ENCODE data around the gene F12.
A peak's percentile ranks its signal among the peaks of the same experiment; 100 is the strongest.
"Not testable (repeated sequence)": the region's sequence is repeated elsewhere in the genome, so short reads cannot be mapped to it uniquely, and the experiment has no call there.

Gene F12

DNA sequence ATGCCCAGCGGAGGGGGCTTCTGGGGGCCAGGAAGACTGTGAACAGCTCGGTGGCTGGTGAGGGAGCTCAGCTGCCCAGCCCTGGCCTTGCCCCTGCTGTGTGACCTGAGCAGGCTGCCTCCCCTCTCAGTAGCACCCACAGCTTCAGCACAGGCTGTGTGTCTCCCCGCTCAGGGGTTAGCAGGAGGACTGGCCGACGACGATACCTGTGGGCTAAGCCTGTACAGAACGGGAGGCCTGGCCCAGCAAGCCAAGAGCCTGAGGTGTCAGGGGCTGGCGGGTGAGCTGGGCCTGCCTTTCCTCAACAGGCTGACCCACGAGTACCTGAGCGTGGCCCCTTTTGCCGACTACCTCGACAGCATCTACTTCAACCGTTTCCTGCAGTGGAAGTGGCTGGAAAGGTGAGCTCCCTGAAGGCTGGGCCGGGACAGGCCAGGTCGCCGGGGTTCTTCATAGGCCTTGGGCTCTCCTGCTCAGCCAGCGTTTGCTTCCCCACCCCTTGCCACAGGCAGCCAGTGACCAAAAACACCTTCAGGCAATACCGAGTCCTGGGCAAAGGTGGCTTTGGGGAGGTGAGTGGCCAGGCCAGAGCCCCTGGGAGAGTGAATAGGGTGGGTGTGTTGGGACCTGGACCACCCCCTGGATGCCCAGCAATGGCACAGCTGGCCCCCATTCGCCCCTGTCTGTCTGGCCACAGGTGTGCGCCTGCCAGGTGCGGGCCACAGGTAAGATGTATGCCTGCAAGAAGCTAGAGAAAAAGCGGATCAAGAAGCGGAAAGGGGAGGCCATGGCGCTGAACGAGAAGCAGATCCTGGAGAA is 23.7 kb upstream of the F12 start:
- DNase-seq (ENCODE audit: extremely low read depth in 1 of 2, low read depth in 1 of 2) = no peak

- DNase-seq (ENCODE audit: extremely low read depth in 1 of 2, low read depth in 1 of 2) = no peak
Observed at GRCh38 chr5:177432143-177432838, 22.9 kb upstream of the F12 start.

GRCh38 chr5:177431317-177432142 is 22.2 kb upstream of the F12 start:
- peak in 1 of 2 donors; percentile 44 for DNase-seq (ENCODE audit: extremely low read depth in 1 of 2, low read depth in 1 of 2)

DNA sequence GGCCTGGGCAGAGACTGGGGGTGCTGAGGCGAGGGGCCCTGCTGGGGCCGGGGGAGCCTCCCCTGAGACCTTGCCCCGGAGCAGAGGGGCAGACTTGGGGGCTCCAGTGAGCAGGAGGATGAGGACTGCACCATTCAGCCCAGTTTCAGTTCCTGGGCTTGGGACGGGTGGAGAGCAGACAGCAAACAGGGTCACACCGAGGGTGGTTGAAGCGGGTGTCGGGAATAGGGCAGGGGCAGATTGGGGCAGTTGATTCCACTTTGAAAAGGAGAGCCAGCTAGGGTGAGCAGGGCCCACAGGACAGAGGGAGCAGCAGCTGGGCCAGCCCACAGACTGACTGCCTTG is 21.6 kb upstream of the F12 start:
- no peak for DNase-seq (ENCODE audit: extremely low read depth in 1 of 2, low read depth in 1 of 2)

- DNase-seq (ENCODE audit: extremely low read depth in 1 of 2, low read depth in 1 of 2) = no peak
Observed at GRCh38 chr5:177430140-177430951, 21.0 kb upstream of the F12 start.

DNA sequence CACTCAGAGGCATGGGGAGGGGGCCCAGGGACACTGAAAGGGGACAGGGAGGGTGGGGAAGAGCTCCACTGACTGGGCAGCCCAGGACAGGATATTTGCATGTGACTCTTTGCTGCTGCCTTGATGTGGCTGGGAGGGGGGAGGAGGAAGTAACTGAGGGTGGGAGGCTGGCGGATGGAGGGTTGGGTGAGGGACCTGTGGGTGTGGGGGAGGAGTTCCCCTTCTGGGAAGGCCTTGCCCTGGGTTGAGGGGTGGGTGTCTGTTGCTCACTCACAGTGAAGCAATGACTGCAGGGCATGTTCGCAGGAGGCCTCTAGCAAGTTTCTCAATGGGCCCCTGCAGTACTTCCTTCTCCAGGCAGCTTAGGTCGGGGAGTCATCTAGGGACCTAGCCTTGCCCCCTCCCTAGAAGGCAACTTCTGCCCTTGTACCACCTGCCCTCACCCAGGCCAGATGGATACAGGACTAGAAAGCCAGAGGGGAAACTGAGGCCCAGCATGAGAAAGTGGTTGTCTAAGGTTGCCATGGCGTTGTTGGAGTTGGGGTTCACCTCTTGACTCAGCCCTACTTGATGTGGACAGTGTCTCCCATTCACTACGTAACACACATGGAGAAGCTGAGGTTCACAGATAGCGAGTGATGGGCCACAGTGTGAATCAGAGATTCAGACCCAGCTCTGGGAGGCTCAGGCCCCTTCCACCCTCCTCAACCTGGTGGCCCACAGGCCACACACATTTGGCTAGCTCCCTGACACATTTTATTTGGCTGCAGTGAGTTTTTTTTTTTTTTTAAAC is 20.1 kb upstream of the F12 start:
- DNase-seq (ENCODE audit: extremely low read depth in 1 of 2, low read depth in 1 of 2) = peak; percentile 55 to 64

GRCh38 chr5:177428574-177429217 is 19.3 kb upstream of the F12 start:
- DNase-seq (ENCODE audit: extremely low read depth in 1 of 2, low read depth in 1 of 2) = no peak

GRCh38 chr5:177427919-177428573 is 18.7 kb upstream of the F12 start:
- DNase-seq (ENCODE audit: extremely low read depth in 1 of 2, low read depth in 1 of 2) = no peak

GRCh38 chr5:177427211-177427822 is 18.0 kb upstream of the F12 start:
- DNase-seq (ENCODE audit: extremely low read depth in 1 of 2, low read depth in 1 of 2) = no peak

DNA sequence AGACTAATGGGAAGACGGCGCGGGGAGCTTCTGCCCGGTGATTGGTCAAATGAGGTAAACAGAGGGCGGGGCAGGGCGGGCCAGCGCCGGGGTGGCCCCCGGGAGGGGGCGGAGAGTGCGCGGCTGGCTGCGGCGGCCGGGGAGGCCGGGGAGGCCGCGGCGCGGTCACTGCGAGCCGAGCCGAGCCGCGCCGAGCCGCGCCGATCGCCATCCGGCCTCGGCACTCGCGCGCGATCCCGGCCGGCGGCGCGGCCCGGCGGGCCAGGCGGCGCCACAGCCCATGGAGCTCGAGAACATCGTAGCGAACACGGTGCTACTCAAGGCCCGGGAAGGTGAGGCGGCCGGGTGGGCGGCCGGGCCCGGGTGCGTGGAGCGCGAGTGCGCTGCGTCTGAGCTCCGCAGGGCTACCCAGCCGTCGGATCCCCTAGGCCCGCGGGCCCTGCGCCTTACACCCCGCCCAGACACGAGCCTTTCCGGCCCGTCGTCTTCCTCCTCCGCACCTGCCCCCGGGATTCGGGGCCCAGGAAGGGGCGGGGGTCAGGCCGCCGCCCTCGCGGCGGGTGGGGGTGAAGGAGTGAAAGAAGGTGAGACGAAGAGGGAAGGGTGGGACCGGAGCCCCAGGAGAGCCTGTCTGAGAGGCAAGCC is 17.3 kb upstream of the F12 start, which contains the start of gene GRK6:
GRK6 (plus strand) TSS at position 111 of the 645 bp plus-strand sequence; CDS start at position 281, 170 bp downstream.
- peak in 1 of 2 donors; percentile 39 for DNase-seq (ENCODE audit: extremely low read depth in 1 of 2, low read depth in 1 of 2)

DNA sequence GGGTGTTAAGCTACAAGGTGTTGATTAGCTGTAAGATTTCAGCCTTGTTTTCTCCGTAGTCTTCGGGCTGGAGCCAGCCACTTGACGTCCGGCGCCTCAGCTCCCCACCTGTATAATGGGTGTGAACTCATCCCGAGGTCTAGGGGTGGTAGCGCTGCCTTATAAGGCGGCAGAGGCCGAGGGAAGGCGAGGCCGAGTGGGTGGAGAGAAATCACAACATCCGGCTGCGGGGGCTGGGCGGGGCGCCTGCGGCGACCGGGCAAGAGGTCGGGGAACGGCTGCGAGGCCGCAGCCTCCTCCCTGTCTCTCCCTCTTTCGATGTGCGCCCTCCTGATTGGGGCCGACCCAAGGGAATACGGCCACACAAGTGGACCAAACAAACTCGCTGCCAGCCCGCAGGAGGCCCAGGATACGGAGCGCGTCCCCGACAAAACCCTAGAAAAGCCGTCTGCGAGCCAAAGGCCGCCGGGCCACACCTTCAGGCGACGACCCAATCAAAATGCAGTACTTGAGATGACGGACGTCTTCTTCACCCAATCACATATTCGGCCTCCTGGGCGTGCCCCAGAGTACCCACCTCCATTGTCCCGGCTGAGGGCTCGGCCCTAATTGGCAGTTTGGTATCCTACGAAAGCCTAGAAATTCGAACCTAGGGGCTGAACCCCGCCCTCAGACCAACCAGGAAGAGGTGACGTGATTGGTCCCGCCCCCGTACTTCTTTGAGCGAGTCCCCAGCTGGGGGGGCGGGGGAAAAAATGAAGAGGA is 16.6 kb upstream of the F12 start:
- DNase-seq (ENCODE audit: extremely low read depth in 1 of 2, low read depth in 1 of 2) = peak; percentile 98 to 100

GRCh38 chr5:177425196-177425800 is 15.9 kb upstream of the F12 start:
- DNase-seq (ENCODE audit: extremely low read depth in 1 of 2, low read depth in 1 of 2) = no peak

DNA sequence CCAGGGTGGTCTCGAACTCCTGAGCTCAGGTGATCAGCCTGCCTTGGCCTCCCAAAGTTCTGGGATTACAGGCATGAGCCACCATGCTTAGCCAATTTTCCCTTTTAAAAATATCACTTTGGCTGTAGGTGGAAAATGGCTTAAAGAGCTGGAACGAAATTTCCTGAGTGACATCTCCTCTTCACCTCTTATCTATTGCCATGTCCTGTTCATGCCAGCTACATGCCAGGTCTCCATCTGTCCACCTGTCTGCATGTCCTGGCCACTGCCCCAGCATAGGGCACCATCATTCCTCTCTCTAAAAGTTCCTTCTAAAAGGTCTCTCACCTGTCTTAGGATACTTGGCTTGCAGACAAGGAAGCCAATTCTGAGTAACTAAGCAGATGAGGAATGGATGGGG is 14.3 kb upstream of the F12 start:
- no peak for DNase-seq (ENCODE audit: extremely low read depth in 1 of 2, low read depth in 1 of 2)

- DNase-seq (ENCODE audit: extremely low read depth in 1 of 2, low read depth in 1 of 2) = no peak
Observed at GRCh38 chr5:177421062-177421798, 11.9 kb upstream of the F12 start.

DNA sequence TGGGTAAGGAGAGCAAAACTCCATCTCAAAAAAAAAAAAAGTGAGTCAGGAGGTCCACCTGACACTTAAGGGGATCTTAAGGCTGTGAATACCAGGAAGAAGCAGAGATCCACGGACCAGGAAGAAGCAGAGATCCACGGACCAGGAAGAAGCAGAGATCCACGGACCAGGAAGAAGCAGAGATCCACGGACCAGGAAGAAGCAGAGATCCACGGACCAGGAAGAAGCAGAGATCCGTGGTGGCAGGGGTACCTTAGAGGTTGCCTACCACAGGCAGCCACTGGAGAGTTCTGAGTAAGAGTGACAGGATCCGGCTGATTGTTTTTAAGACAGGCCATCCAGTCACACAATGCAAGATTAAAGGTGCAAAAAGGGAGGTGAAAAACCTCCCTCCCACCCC is 11.1 kb upstream of the F12 start:
- DNase-seq (ENCODE audit: extremely low read depth in 1 of 2, low read depth in 1 of 2) = not testable (repeated sequence)

GRCh38 chr5:177419046-177419445 is 9.7 kb upstream of the F12 start:
- no peak for DNase-seq (ENCODE audit: extremely low read depth in 1 of 2, low read depth in 1 of 2)

Data from activated CD8-positive, alpha-beta memory T cell treated with anti-CD3 and anti-CD28 coated beads for 1 hour (primary cell).